Left forelimb (tissue), 1 donor: ENCODE data around the gene CYB5A.

ENCODE experiments used
- DNase-seq: peaks from one replicate; pipeline ENCODE4 v3.0.0-alpha.2; 2018; ENCODE audit warnings: low spot score

CYB5A gene

GRCh38 chr18:74244554-74244953, 47.2 kb downstream of the CYB5A start:
- no peak for DNase-seq

- DNase-seq = no peak
Observed at GRCh38 chr18:74243127-74243526, 48.6 kb downstream of the CYB5A start.

GRCh38 chr18:74242438-74243096, 49.2 kb downstream of the CYB5A start:
- DNase-seq = no peak

GRCh38 chr18:74241970-74242369, 49.8 kb downstream of the CYB5A start:
- DNase-seq = no peak

GRCh38 chr18:74241426-74241825, 50.3 kb downstream of the CYB5A start:
- DNase-seq = no peak

- no peak for DNase-seq
Observed at GRCh38 chr18:74239567-74239966, 52.2 kb downstream of the CYB5A start.

GRCh38 chr18:74234326-74235171, 57.2 kb downstream of the CYB5A start:
- no peak for DNase-seq

GRCh38 chr18:74233933-74234325, 57.8 kb downstream of the CYB5A start:
- no peak for DNase-seq

GRCh38 chr18:74230922-74231714, 60.6 kb downstream of the CYB5A start:
- DNase-seq = no peak

- DNase-seq = no peak
Observed at GRCh38 chr18:74229891-74230290, 61.9 kb downstream of the CYB5A start.

- no peak for DNase-seq
Observed at GRCh38 chr18:74229005-74229404, 62.8 kb downstream of the CYB5A start.

- DNase-seq = no peak
Observed at GRCh38 chr18:74228312-74228711, 63.5 kb downstream of the CYB5A start.

GRCh38 chr18:74226666-74227065, 65.1 kb downstream of the CYB5A start:
- no peak for DNase-seq

- DNase-seq = no peak
Observed at GRCh38 chr18:74226156-74226555, 65.6 kb downstream of the CYB5A start.

- no peak for DNase-seq
Observed at GRCh38 chr18:74225193-74225840, 66.4 kb downstream of the CYB5A start.

- DNase-seq = no peak
Observed at GRCh38 chr18:74222710-74223494, 68.9 kb downstream of the CYB5A start.

- no peak for DNase-seq
Observed at GRCh38 chr18:74221081-74221480, 70.7 kb downstream of the CYB5A start.

- no peak for DNase-seq
Observed at GRCh38 chr18:74219056-74219455, 72.7 kb downstream of the CYB5A start.

- no peak for DNase-seq
Observed at GRCh38 chr18:74217476-74218143, 74.2 kb downstream of the CYB5A start.

GRCh38 chr18:74216661-74217110, 75.1 kb downstream of the CYB5A start:
- no peak for DNase-seq

- DNase-seq = no peak
Observed at GRCh38 chr18:74215863-74216262, 75.9 kb downstream of the CYB5A start.
